Measurements from ENCODE around the gene UBE3B.

DNA sequence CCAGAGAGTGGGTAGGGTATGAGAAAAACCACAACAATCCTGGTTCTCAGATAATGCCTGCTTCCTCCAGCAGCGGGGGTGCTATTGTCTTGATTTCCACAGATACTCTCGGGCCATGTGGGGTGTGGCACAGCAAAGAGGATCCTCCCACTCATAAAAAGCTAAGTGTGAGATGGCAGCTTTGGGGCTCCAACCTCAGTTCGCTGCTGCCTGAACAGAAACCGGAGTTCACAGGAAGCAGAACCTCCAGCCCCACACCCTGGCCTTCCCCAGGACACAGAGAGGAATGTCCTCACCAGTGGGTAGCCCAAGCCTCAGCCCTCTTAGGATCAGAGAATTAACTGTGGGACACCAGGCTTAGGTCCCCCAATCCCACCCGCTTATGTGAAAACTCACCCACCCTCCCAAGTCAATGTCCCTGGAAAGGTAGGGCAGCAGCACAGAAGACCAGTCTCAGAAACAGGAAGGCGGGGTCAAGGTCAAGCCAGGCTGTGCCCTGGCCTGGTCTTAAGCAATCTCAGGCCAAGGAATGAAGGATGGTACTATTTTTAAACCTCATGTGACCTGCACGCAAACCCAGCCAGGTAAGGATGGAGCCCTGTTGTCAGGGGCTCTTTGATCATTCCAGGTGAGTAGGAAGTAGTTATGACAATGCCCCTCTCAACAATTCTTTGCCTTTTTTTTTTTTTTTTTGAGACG lies 9.3 kb upstream of the UBE3B start:
- TF ChIP-seq POLR2AphosphoS5 (IDR thresholded peaks at IDR 0.05): peak in 1 of 3 donors; percentile 25
- TF ChIP-seq, protein P1, sequence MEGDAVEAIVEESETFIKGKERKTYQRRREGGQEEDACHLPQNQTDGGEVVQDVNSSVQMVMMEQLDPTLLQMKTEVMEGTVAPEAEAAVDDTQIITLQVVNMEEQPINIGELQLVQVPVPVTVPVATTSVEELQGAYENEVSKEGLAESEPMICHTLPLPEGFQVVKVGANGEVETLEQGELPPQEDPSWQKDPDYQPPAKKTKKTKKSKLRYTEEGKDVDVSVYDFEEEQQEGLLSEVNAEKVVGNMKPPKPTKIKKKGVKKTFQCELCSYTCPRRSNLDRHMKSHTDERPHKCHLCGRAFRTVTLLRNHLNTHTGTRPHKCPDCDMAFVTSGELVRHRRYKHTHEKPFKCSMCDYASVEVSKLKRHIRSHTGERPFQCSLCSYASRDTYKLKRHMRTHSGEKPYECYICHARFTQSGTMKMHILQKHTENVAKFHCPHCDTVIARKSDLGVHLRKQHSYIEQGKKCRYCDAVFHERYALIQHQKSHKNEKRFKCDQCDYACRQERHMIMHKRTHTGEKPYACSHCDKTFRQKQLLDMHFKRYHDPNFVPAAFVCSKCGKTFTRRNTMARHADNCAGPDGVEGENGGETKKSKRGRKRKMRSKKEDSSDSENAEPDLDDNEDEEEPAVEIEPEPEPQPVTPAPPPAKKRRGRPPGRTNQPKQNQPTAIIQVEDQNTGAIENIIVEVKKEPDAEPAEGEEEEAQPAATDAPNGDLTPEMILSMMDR (IDR thresholded peaks at IDR 0.05): no peak
- TF ChIP-seq POLR2A (IDR thresholded peaks at IDR 0.05): no peak
- TF ChIP-seq EP300 (IDR thresholded peaks at IDR 0.05; ENCODE audit: low read depth): no peak
